ENCODE results near the gene PPCDC. TPM values are rescaled to one million over a fixed set of nuclear protein-coding genes. Genes with fewer than 3 reads are reported as not detected.

Gene PPCDC
- 10 to 100 TPM; 16.2 to 16.8 TPM for total RNA-seq

DNA sequence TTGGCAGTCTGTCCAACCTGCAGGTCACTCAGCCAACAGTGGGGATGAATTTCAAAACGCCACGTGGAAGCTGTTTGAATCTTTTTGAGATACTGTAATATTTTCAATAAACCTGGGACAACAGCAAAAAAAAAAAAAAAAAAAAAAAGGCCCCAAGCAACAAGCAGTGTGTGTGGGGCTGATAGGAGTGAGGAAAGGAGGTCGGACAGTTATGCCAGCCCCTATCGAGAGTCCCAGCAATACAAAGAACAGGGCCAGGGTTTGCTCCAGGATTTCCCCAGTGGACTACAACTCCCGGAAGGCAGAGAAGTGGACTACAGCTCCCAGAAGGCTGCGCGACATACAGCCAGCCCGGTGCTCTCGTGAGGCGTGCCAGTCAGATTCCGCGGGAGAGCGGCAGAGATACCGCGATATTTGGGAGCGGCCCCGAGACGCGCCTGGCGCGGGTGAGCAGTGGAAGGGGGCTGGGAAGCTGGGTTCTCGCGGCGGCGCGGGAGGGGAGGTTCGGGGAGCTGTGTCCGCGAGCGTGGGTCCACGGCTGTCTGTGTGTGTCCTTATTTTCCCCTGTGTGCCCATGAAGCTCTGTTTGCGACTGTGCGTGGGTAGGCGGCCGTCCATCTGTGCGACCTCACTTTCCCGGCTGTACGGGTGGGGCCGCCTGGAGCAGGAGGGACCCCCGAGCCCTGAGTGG is at the start of gene PPCDC:
TSS of gene PPCDC (plus strand) at position 410 of the 691 bp plus-strand sequence. CDS start 4,729 bp downstream, outside the sequence.

DNA sequence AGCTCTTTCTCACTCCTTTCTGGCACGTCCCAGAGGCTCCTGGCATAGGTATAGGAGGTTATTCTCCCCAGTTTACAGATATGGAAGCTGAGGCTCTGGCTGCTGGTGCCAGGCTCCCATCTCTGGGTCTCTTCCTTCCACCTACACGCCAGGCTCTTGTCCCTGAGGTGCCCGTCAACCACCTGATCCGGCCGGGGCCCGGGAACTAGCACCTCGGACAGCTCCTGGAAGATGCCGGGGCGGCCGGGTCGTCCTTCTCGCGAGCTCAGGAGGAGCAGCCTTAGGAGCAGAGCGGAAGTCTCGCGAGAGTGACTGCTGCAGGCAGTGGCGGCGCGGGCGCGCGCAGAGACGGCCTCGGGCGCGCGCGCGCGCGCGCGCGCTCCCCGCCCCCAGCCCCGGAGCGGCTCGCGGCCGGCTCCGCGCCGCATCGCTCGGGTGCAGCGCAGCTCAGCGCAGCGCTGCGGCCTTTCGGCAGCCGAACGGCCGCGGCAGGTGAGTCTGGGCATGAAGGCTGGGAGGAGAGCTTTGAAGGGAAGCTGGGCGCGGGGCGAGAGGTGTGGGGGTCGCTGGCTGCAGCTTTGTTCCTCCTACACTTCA is 28.1 kb upstream of the PPCDC start, which contains the start of gene SCAMP5:
TSS of gene SCAMP5 (plus strand) at position 382 of the 597 bp plus-strand sequence. CDS start 16,277 bp downstream, outside the sequence.

Other genes starting within 250 kb of the PPCDC start
- gene CSK, start 241.5 kb upstream of the PPCDC start, total RNA-seq: 100 to 1,000 TPM; 313 to 324 TPM
- under 1 TPM; 0.38 to 0.67 TPM for gene LMAN1L, start 210.8 kb upstream of the PPCDC start, total RNA-seq
- gene CPLX3, start 197.0 kb upstream of the PPCDC start, total RNA-seq: under 1 TPM in 1 of 2 experiments, not detected in 1; 0.12 TPM
- 10 to 100 TPM; 67.0 to 71.4 TPM for gene ULK3, start 180.4 kb upstream of the PPCDC start, total RNA-seq
- gene SCAMP2, start 150.2 kb upstream of the PPCDC start, total RNA-seq: 100 to 1,000 TPM; 106 to 111 TPM
- gene MPI, start 133.5 kb upstream of the PPCDC start, total RNA-seq: 10 to 100 TPM; 94.1 to 99.3 TPM
- 10 to 100 TPM; 83.6 to 89.5 TPM for gene FAM219B, start 116.7 kb upstream of the PPCDC start, total RNA-seq
- 100 to 1,000 TPM; 209 to 216 TPM for gene COX5A, start 85.5 kb upstream of the PPCDC start, total RNA-seq
- 1 to 10 TPM; 5.5 to 5.7 TPM for gene RPP25, start 66.8 kb upstream of the PPCDC start, total RNA-seq
- gene SCAMP5, start 28.0 kb upstream of the PPCDC start, total RNA-seq: under 1 TPM; 0.23 to 0.24 TPM
- gene C15orf39, start 178.3 kb downstream of the PPCDC start, total RNA-seq: 10 to 100 TPM; 43.0 to 47.1 TPM
- gene GOLGA6C, start 234.7 kb downstream of the PPCDC start, total RNA-seq: not detected

All from activated naive CD4-positive, alpha-beta T cell treated with anti-CD3 and anti-CD28 coated beads, Interleukin-2, amount 10 ng/mL, durations not matched to agents 5 hours and 36 hours (primary cell).